ENCODE measurements around the gene PRKN.

DNA sequence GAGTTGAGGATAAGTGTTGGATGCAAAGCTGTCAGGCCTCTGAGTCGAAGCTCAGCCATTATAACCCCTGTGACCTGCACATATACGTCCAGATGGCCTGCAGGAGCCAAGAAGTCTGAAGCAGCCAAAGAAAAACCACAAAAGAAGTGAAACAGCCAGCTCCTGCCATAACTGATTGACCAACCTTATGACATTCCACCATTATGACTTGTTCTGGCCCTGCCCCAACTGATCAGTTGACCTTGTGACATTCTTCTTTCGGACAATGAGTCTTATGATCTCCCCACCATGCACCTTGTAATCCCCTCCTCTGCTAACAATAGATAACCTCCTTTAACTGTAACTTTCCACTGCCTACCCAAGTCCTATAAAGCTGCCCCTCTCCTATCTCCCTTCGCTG is 1320.0 kb downstream of the PRKN start:
- TF ChIP-seq, protein P1, sequence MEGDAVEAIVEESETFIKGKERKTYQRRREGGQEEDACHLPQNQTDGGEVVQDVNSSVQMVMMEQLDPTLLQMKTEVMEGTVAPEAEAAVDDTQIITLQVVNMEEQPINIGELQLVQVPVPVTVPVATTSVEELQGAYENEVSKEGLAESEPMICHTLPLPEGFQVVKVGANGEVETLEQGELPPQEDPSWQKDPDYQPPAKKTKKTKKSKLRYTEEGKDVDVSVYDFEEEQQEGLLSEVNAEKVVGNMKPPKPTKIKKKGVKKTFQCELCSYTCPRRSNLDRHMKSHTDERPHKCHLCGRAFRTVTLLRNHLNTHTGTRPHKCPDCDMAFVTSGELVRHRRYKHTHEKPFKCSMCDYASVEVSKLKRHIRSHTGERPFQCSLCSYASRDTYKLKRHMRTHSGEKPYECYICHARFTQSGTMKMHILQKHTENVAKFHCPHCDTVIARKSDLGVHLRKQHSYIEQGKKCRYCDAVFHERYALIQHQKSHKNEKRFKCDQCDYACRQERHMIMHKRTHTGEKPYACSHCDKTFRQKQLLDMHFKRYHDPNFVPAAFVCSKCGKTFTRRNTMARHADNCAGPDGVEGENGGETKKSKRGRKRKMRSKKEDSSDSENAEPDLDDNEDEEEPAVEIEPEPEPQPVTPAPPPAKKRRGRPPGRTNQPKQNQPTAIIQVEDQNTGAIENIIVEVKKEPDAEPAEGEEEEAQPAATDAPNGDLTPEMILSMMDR (IDR thresholded peaks at IDR 0.05): no peak
- TF ChIP-seq EZH2 (IDR thresholded peaks at IDR 0.05): no peak

Measured in neural progenitor cell (in vitro differentiated cells).